Measurements from ENCODE around the gene DHRS12. TPM values are rescaled to one million over a fixed set of nuclear protein-coding genes. Genes with fewer than 3 reads are reported as not detected.

The DHRS12 gene
- total and polyA plus RNA-seq, 12 donors: 5.5 to 20.6 (median 10.3) TPM

- Histone ChIP-seq H3K9me3 (no peaks in the 10 kb centered on the region), H3K36me3 (no peaks in the 10 kb centered on the region), H3K27ac (no peak overlapping the region), H3K4me1 (peaks cover 0 to 12% (median 0%) of the 10 kb centered on the region in 9 donors), H3K27me3 (no peaks in the 10 kb centered on the region), H3K4me3 (no peak overlapping the region)
- 82 to 83% methylated on average over 6 of the region's 6 CpGs for WGBS, 2 donors
- ATAC-seq (no peak), DNase-seq (no peak)
- no peak for TF ChIP-seq CTCF (IDR thresholded peaks at IDR 0.05)
- intact Hi-C loops (cut with DNase I): loop anchor here in 2 of 10 donors (10.0 kb wide), 1 partner anchor 283 kb away; the partner anchor contains the start of gene NEK5 (in 2 of the 2)
Observed at GRCh38 chr13:51841732-51842131, 37.8 kb upstream of the DHRS12 start.

GRCh38 chr13:51840917-51841316 is 37.0 kb upstream of the DHRS12 start:
- Histone ChIP-seq H3K36me3 (no peaks in the 10 kb centered on the region), H3K9me3 (no peaks in the 10 kb centered on the region), H3K4me3 (no peak overlapping the region), H3K27ac (no peak overlapping the region), H3K27me3 (no peaks in the 10 kb centered on the region), H3K4me1 (peaks cover 0 to 12% (median 0%) of the 10 kb centered on the region in 9 donors)
- no peak for ATAC-seq
- no peak for TF ChIP-seq CTCF (IDR thresholded peaks at IDR 0.05)
- intact Hi-C loops (cut with DNase I): loop anchor here in 2 of 10 donors (10.0 kb wide), 1 partner anchor 284 kb away; the partner anchor contains the start of gene NEK5 (in 2 of the 2)
- no peak for DNase-seq
- WGBS, 2 donors: 81 to 83% methylated on average over 6 of the region's 6 CpGs

GRCh38 chr13:51839711-51840540 is 36.0 kb upstream of the DHRS12 start:
- intact Hi-C loops (cut with DNase I): loop anchor here in 2 of 10 donors (10.0 kb wide), 1 partner anchor 285 kb away; the partner anchor contains the start of gene NEK5 (in 2 of the 2)
- Histone ChIP-seq H3K27me3 (no peaks in the 10 kb centered on the region), H3K27ac (no peak overlapping the region), H3K4me3 (no peak overlapping the region), H3K4me1 (peaks cover 0 to 7% (median 0%) of the 10 kb centered on the region in 9 donors), H3K9me3 (no peaks in the 10 kb centered on the region), H3K36me3 (no peaks in the 10 kb centered on the region)
- WGBS, 2 donors: 67 to 74% methylated on average over 10 of the region's 10 CpGs
- ATAC-seq (peak in 4 of 8 donors; percentile 36 to 63 (median 49)), DNase-seq (no peak)
- TF ChIP-seq CTCF (IDR thresholded peaks at IDR 0.05): no peak

- H3K27me3 ChIP-seq: no peaks in the 10 kb centered on the region
- ATAC-seq (no peak), DNase-seq (no peak)
- intact Hi-C loops (cut with DNase I): no loop called here
- H3K4me1 ChIP-seq: peaks cover 0 to 6% (median 0%) of the 10 kb centered on the region in 9 donors
- no peak for TF ChIP-seq CTCF (IDR thresholded peaks at IDR 0.05)
- no peaks in the 10 kb centered on the region for H3K9me3 ChIP-seq
- no peak overlapping the region for H3K4me3 ChIP-seq
- WGBS, 2 donors: 92 to 93% methylated on average over 8 of the region's 8 CpGs
- H3K36me3 ChIP-seq: no peaks in the 10 kb centered on the region
- peak overlapping the region in 1 of 10 donors; percentile 76 for H3K27ac ChIP-seq
Observed at GRCh38 chr13:51838240-51838846, 34.4 kb upstream of the DHRS12 start.
